GM19025 (cell line): Measurements from ENCODE around the gene YPEL3.

Experiments used
- ATAC-seq: cut with Tn5 transposase; IDR thresholded peaks from one replicate; pipeline ENCODE4 v1.9.1; 2021; ENCODE audit warnings: mild to moderate bottlenecking, low read depth, moderate library complexity; ENCODE audit not compliant: unreplicated experiment

YPEL3 gene

GRCh38 chr16:30091474-30092372, 4.3 kb downstream of the YPEL3 start, which contains the start of gene TBX6:
Gene TBX6 (minus strand): TSS chr16:30091924. CDS start chr16:30091193, 731 bp downstream.
- ATAC-seq = peak; percentile 52

GRCh38 chr16:30090610-30091331, 5.2 kb downstream of the YPEL3 start:
- ATAC-seq = no peak

GRCh38 chr16:30088832-30089624, 7.0 kb downstream of the YPEL3 start:
- ATAC-seq = no peak

- no peak for ATAC-seq
Measured at GRCh38 chr16:30088237-30088831, 7.7 kb downstream of the YPEL3 start.

- ATAC-seq = no peak
Measured at GRCh38 chr16:30087181-30087898, 8.7 kb downstream of the YPEL3 start.

GRCh38 chr16:30086291-30087140, 9.5 kb downstream of the YPEL3 start:
- no peak for ATAC-seq

GRCh38 chr16:30085820-30086219, 10.2 kb downstream of the YPEL3 start:
- no peak for ATAC-seq

GRCh38 chr16:30085247-30085646, 10.8 kb downstream of the YPEL3 start:
- no peak for ATAC-seq

- ATAC-seq = no peak
Measured at GRCh38 chr16:30084816-30085159, 11.2 kb downstream of the YPEL3 start.

GRCh38 chr16:30084096-30084815, 11.8 kb downstream of the YPEL3 start:
- no peak for ATAC-seq

- ATAC-seq = no peak
Measured at GRCh38 chr16:30083216-30084055, 12.6 kb downstream of the YPEL3 start.

- no peak for ATAC-seq
Measured at GRCh38 chr16:30082545-30083090, 13.4 kb downstream of the YPEL3 start.

- ATAC-seq = no peak
Measured at GRCh38 chr16:30079480-30079879, 16.5 kb downstream of the YPEL3 start.

GRCh38 chr16:30078744-30079143, 17.3 kb downstream of the YPEL3 start:
- no peak for ATAC-seq

- ATAC-seq = no peak
Measured at GRCh38 chr16:30077656-30078055, 18.4 kb downstream of the YPEL3 start.

- ATAC-seq = peak; percentile 18
Measured at GRCh38 chr16:30076276-30076791, 19.7 kb downstream of the YPEL3 start.
